Lung (tissue), 12 donors: ENCODE results near the gene XAF1. TPM values are rescaled to one million over a fixed set of nuclear protein-coding genes. Genes with fewer than 3 reads are reported as not detected.
A peak's percentile ranks its signal among the peaks of the same experiment; 100 is the strongest.

Experiments
- ATAC-seq: fragments of 200-7000 bp; cut with Tn5 transposase; one replicate; pipeline ENCODE4 v1.9.1; 2020; ENCODE audit warnings: moderate number of reproducible peaks; ENCODE audit not compliant: insufficient read depth, low FRiP score
- DNase-seq, 3 donors: peaks; one replicate each; pipeline ENCODE4 v3.0.0-alpha.2; 2013 to 2017
- H3K27ac ChIP-seq, 2 donors: one replicate each; pipeline ENCODE4 v1.5.1; 2013; ENCODE audit warnings: mild to moderate bottlenecking in 2 of 2, moderate library complexity in 2 of 2, control low read depth in 1 of 2, inconsistent platforms in 1 of 2, low read depth in 1 of 2, low read length in 1 of 2
- H3K27me3 ChIP-seq, 3 donors: one replicate each; pipeline ENCODE4 v1.5.1; 2013; ENCODE audit warnings: low read length in 2 of 3; ENCODE audit not compliant: control insufficient read depth in 3 of 3, insufficient read depth in 3 of 3
- H3K36me3 ChIP-seq, 4 donors: one replicate each; pipeline ENCODE4 v1.5.1; 2013; ENCODE audit warnings: low read length in 4 of 4, mild to moderate bottlenecking in 1 of 4, moderate library complexity in 1 of 4; ENCODE audit not compliant: control insufficient read depth in 4 of 4, insufficient read depth in 4 of 4
- H3K4me1 ChIP-seq, 5 donors: one replicate each; pipeline ENCODE4 v1.5.1; 2013; ENCODE audit warnings: low read length in 5 of 5, mild to moderate bottlenecking in 2 of 5, moderate library complexity in 1 of 5; ENCODE audit not compliant: control insufficient read depth in 5 of 5, insufficient read depth in 5 of 5
- H3K4me3 ChIP-seq: one replicate; pipeline ENCODE4 v1.5.1; 2013; ENCODE audit warnings: mild to moderate bottlenecking, control low read depth, moderate library complexity
- H3K9ac ChIP-seq, 2 donors: one replicate each; pipeline ENCODE4 v1.5.1; 2013; ENCODE audit warnings: low read length in 2 of 2, control low read depth in 1 of 2; ENCODE audit not compliant: insufficient read depth in 1 of 2
- H3K9me3 ChIP-seq, 4 donors: one replicate each; pipeline ENCODE4 v1.5.1; 2013; ENCODE audit warnings: low read length in 3 of 4, mild to moderate bottlenecking in 1 of 4, moderate library complexity in 1 of 4; ENCODE audit not compliant: control insufficient read depth in 4 of 4, insufficient read depth in 3 of 4
- WGBS, 2 donors: extraction: QIAGEN DNeasy Blood & Tissue Kit; methylation state at CpG; one replicate each; pipeline ENCODE4 v1.1.7; 2013; 5-methylcytosine and 5-hydroxymethylcytosine counted together
- polyA plus RNA-seq, 2 donors: library from polyadenylated mRNA; stranded (reverse); fragments of 200-250 nt; gene quantifications; one replicate each; pipeline ENCODE4 v1.2.1, GENCODE V29; 2013
- total RNA-seq, 2 donors: library from RNA; depleted of rRNA in 1 of 2; stranded (reverse); fragments of >200 nt in 1 of 2; gene quantifications; one replicate each; pipeline ENCODE4 v1.2.1, GENCODE V29; 2014 to 2021
- TF ChIP-seq, protein P1 (sequence below): IDR thresholded peaks from 2 replicates; pipeline ENCODE4 v1.5.1; 2012; ENCODE audit warnings: mild to moderate bottlenecking; ENCODE audit errors: control extremely low read depth, extremely low read depth
- donor health status: control.
- donor health status: control.
- donor health status: Bipolar disorder and iron deficiency.
- donor health status: healthy.
- donor health status: DM: yes; HTN: yes; CAD: no.

XAF1 gene
- total and polyA plus RNA-seq, 4 donors = 25.3 to 38.3 (median 31.8) TPM

DNA sequence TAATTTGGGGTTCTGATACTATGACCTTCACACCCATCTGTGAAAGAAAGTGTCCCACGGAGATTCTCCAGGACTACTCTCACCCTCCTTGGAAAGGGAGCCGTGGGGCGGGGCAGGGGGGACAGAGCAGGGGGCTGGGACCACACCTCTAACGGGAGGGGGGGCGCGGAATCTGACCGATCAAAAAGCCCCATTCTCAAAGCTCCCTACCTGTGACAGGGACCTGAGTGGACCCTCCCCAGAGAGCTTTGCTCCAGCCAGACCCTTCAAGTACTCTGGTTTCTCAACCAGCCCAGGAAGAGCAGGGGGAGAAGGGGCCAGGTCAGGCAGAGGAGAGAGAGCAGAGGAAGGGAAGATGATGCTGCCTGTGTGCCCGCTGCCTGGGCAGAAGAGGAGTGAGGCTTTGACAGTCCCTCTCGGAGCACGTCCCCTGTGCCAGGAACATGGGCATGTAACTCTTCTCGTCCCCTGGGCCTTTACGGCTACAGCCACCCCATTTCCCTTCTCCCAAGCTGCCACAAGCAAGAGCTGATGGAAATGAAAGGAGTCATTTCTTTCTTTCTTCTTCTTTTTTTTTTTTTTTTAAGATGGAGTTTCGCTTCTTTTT is 682 bp downstream of the XAF1 start:
- TF ChIP-seq, protein P1, sequence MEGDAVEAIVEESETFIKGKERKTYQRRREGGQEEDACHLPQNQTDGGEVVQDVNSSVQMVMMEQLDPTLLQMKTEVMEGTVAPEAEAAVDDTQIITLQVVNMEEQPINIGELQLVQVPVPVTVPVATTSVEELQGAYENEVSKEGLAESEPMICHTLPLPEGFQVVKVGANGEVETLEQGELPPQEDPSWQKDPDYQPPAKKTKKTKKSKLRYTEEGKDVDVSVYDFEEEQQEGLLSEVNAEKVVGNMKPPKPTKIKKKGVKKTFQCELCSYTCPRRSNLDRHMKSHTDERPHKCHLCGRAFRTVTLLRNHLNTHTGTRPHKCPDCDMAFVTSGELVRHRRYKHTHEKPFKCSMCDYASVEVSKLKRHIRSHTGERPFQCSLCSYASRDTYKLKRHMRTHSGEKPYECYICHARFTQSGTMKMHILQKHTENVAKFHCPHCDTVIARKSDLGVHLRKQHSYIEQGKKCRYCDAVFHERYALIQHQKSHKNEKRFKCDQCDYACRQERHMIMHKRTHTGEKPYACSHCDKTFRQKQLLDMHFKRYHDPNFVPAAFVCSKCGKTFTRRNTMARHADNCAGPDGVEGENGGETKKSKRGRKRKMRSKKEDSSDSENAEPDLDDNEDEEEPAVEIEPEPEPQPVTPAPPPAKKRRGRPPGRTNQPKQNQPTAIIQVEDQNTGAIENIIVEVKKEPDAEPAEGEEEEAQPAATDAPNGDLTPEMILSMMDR = no peak
- 27 to 44% methylated on average over 13 of the region's 13 CpGs for WGBS, 2 donors
- no peak for DNase-seq

DNA sequence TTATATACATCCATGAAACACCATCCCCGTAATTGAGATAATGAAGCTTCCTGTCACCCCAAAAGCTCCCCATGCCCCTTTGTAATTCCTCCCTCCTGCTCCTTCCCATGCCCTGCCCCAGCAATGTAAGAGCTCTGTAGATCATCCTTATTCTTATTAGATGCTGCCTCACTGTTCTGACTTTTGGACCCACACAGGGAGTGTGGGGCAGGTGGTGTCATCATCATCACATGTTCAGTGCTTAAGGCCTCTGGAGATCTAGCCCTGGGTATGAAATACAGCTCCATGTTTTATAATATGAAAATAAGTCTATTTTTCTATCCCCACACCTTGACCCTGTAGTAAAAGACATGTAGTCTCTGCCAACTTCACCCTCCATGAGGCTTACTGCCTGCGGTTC is 1.9 kb downstream of the XAF1 start:
- WGBS, 2 donors = 86 to 98% methylated on average over 2 of the region's 2 CpGs
- peaks cover 0 to 20% (median 7%) of the 10 kb centered on the region in 4 donors for H3K36me3 ChIP-seq
- no peak overlapping the region for H3K9ac ChIP-seq
- H3K4me1 ChIP-seq = peaks cover 0 to 27% (median 2%) of the 10 kb centered on the region in 5 donors
- no peak overlapping the region for H3K27ac ChIP-seq
- no peak for ATAC-seq
- TF ChIP-seq, protein P1 = no peak
- no peak overlapping the region for H3K4me3 ChIP-seq
- H3K9me3 ChIP-seq = no peaks in the 10 kb centered on the region
- no peak for DNase-seq
- no peaks in the 10 kb centered on the region for H3K27me3 ChIP-seq

More for the DNA sequence above, 682 bp downstream of the XAF1 start:
- H3K36me3 ChIP-seq = peaks cover 0 to 16% (median 6%) of the 10 kb centered on the region in 4 donors
- H3K9me3 ChIP-seq = no peaks in the 10 kb centered on the region
- peak overlapping the region; percentile 44 to 51 for H3K9ac ChIP-seq
- H3K27ac ChIP-seq = peak overlapping the region; percentile 26 to 97
- peaks cover 0 to 36% (median 6%) of the 10 kb centered on the region in 5 donors for H3K4me1 ChIP-seq
- no peak for ATAC-seq
- no peaks in the 10 kb centered on the region for H3K27me3 ChIP-seq
- H3K4me3 ChIP-seq = peak overlapping the region; percentile 67

DNA sequence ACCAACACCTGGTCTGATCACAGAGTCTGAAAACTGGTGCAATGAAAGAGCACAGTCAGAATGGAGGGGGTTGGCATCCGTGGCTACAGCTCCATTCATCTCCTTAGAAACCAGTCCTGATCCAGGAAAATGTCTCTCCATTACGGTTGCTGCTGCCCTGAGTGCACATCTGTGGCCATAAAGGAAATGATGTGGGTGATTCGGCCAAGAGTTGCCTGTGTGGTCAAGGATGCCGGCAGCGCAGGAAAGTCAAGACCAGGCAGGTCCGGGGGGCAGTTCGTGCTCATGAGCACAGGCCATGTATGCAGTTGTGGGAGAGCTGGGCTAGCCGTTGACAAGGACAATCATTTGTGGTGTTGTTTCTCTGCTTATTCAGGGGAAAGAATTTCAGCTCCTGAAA is 5.9 kb downstream of the XAF1 start:
- Histone ChIP-seq H3K27ac (no peak overlapping the region), H3K27me3 (no peaks in the 10 kb centered on the region), H3K9me3 (peaks cover 0 to 2% (median 1%) of the 10 kb centered on the region in 4 donors), H3K4me1 (peaks cover 0 to 7% (median 0%) of the 10 kb centered on the region in 5 donors), H3K36me3 (peaks cover 3 to 34% (median 21%) of the 10 kb centered on the region in 4 donors), H3K4me3 (no peak overlapping the region), H3K9ac (no peak overlapping the region)
- 88 to 93% methylated on average over 8 of the region's 8 CpGs for WGBS, 2 donors
- no peak for DNase-seq
- no peak for ATAC-seq
- TF ChIP-seq, protein P1 = no peak
